Measurements from ENCODE around the gene FZD2. TPM values are rescaled to one million over a fixed set of nuclear protein-coding genes. Genes with fewer than 3 reads are reported as not detected.

Gene FZD2
- total and polyA plus RNA-seq, 2 experiments from 2014 or later: 7.1 to 21.4 TPM

- no peaks in the 10 kb centered on the region for H3K4me1 ChIP-seq (ENCODE audit: insufficient read depth)
- TF ChIP-seq EZH2 (IDR thresholded peaks at IDR 0.05; ENCODE audit: insufficient read depth, poor library complexity, severe bottlenecking) (no peak), EZH2phosphoT487 (IDR thresholded peaks at IDR 0.05; ENCODE audit: insufficient read depth, low read depth) (no peak)
- 32 to 37% methylated on average over 23 to 26 of the region's 26 CpGs for WGBS, 2 experiments (ENCODE audit: low coverage in 1 of 2, low lambda C conversion rate in 2 of 2, missing lambda C conversion rate in 2 of 2)
- no peak overlapping the region for H3K4me2 ChIP-seq (ENCODE audit: unreplicated experiment)
- DNase-seq: peak; percentile 23
- H3F3A ChIP-seq (ENCODE audit: insufficient read depth): no peaks in the 10 kb centered on the region
- no peaks in the 10 kb centered on the region for H3K27me3 ChIP-seq (replicated peaks; ENCODE audit: insufficient read depth)
- peak overlapping the region; percentile 17 for H2AFZ ChIP-seq
- no peaks in the 10 kb centered on the region for H3K79me2 ChIP-seq (ENCODE audit: insufficient read depth)
- no peaks in the 10 kb centered on the region for H4K20me1 ChIP-seq (ENCODE audit: insufficient read depth)
- H3K9ac ChIP-seq: no peak overlapping the region
- H3K36me3 ChIP-seq (ENCODE audit: low read depth): no peaks in the 10 kb centered on the region
- in situ Hi-C loops (cut with MboI): no loop called here
- H3K9me3 ChIP-seq (ENCODE audit: low read depth): no peaks in the 10 kb centered on the region
- no peaks in the 10 kb centered on the region for H3K9me2 ChIP-seq (ENCODE audit: insufficient read depth)
- no peak overlapping the region for H3K27ac ChIP-seq
- H3K4me3 ChIP-seq: no peak overlapping the region
Measured at GRCh38 chr17:44568945-44569858, 11.9 kb downstream of the FZD2 start.

GRCh38 chr17:44572801-44573200 is 15.5 kb downstream of the FZD2 start:
- Histone ChIP-seq H3K4me3 (no peak overlapping the region), H3K36me3 (ENCODE audit: low read depth) (no peaks in the 10 kb centered on the region), H3K27me3 (replicated peaks; ENCODE audit: insufficient read depth) (no peaks in the 10 kb centered on the region), H3K9me2 (ENCODE audit: insufficient read depth) (no peaks in the 10 kb centered on the region), H3K79me2 (ENCODE audit: insufficient read depth) (no peaks in the 10 kb centered on the region), H3K4me1 (ENCODE audit: insufficient read depth) (no peaks in the 10 kb centered on the region), H3F3A (ENCODE audit: insufficient read depth) (no peaks in the 10 kb centered on the region), H3K4me2 (ENCODE audit: unreplicated experiment) (no peak overlapping the region), H3K27ac (no peak overlapping the region), H3K9ac (no peak overlapping the region), H2AFZ (no peak overlapping the region), H3K9me3 (ENCODE audit: low read depth) (no peaks in the 10 kb centered on the region), H4K20me1 (ENCODE audit: insufficient read depth) (no peaks in the 10 kb centered on the region)
- 75 to 76% methylated on average over 2 of the region's 2 CpGs for WGBS, 2 experiments (ENCODE audit: low coverage in 1 of 2, low lambda C conversion rate in 2 of 2, missing lambda C conversion rate in 2 of 2)
- no peak for DNase-seq
- TF ChIP-seq EZH2 (IDR thresholded peaks at IDR 0.05; ENCODE audit: insufficient read depth, poor library complexity, severe bottlenecking): no peak
- TF ChIP-seq EZH2phosphoT487 (IDR thresholded peaks at IDR 0.05; ENCODE audit: insufficient read depth, low read depth): no peak
- in situ Hi-C loops (cut with MboI): no loop called here

GRCh38 chr17:44575403-44575802 is 18.1 kb downstream of the FZD2 start:
- no peak overlapping the region for H3K27ac ChIP-seq
- in situ Hi-C loops (cut with MboI): no loop called here
- no peak overlapping the region for H2AFZ ChIP-seq
- H3F3A ChIP-seq (ENCODE audit: insufficient read depth): no peaks in the 10 kb centered on the region
- no peaks in the 10 kb centered on the region for H3K4me1 ChIP-seq (ENCODE audit: insufficient read depth)
- no peak overlapping the region for H3K4me3 ChIP-seq
- no peaks in the 10 kb centered on the region for H3K36me3 ChIP-seq (ENCODE audit: low read depth)
- no peaks in the 10 kb centered on the region for H3K79me2 ChIP-seq (ENCODE audit: insufficient read depth)
- no peak for DNase-seq
- 28 to 32% methylated on average over 2 of the region's 2 CpGs for WGBS, 2 experiments (ENCODE audit: low coverage in 1 of 2, low lambda C conversion rate in 2 of 2, missing lambda C conversion rate in 2 of 2)
- no peaks in the 10 kb centered on the region for H3K9me2 ChIP-seq (ENCODE audit: insufficient read depth)
- no peak overlapping the region for H3K9ac ChIP-seq
- no peaks in the 10 kb centered on the region for H3K9me3 ChIP-seq (ENCODE audit: low read depth)
- H3K27me3 ChIP-seq (replicated peaks; ENCODE audit: insufficient read depth): no peaks in the 10 kb centered on the region
- TF ChIP-seq EZH2phosphoT487 (IDR thresholded peaks at IDR 0.05; ENCODE audit: insufficient read depth, low read depth) (no peak), EZH2 (IDR thresholded peaks at IDR 0.05; ENCODE audit: insufficient read depth, poor library complexity, severe bottlenecking) (no peak)
- no peaks in the 10 kb centered on the region for H4K20me1 ChIP-seq (ENCODE audit: insufficient read depth)
- H3K4me2 ChIP-seq (ENCODE audit: unreplicated experiment): no peak overlapping the region

- H3K27me3 ChIP-seq (replicated peaks; ENCODE audit: insufficient read depth): no peaks in the 10 kb centered on the region
- no peaks in the 10 kb centered on the region for H3K9me2 ChIP-seq (ENCODE audit: insufficient read depth)
- TF ChIP-seq EZH2phosphoT487 (IDR thresholded peaks at IDR 0.05; ENCODE audit: insufficient read depth, low read depth): no peak
- TF ChIP-seq EZH2 (IDR thresholded peaks at IDR 0.05; ENCODE audit: insufficient read depth, poor library complexity, severe bottlenecking): no peak
- H3K4me2 ChIP-seq (ENCODE audit: unreplicated experiment): no peak overlapping the region
- 32 to 46% methylated on average over 4 of the region's 4 CpGs for WGBS, 2 experiments (ENCODE audit: low coverage in 1 of 2, low lambda C conversion rate in 2 of 2, missing lambda C conversion rate in 2 of 2)
- no peak overlapping the region for H2AFZ ChIP-seq
- H3K36me3 ChIP-seq (ENCODE audit: low read depth): no peaks in the 10 kb centered on the region
- H3K79me2 ChIP-seq (ENCODE audit: insufficient read depth): no peaks in the 10 kb centered on the region
- H3F3A ChIP-seq (ENCODE audit: insufficient read depth): no peaks in the 10 kb centered on the region
- in situ Hi-C loops (cut with MboI): no loop called here
- H3K27ac ChIP-seq: no peak overlapping the region
- no peak overlapping the region for H3K4me3 ChIP-seq
- H3K9ac ChIP-seq: no peak overlapping the region
- no peaks in the 10 kb centered on the region for H4K20me1 ChIP-seq (ENCODE audit: insufficient read depth)
- DNase-seq: no peak
- H3K4me1 ChIP-seq (ENCODE audit: insufficient read depth): no peaks in the 10 kb centered on the region
- H3K9me3 ChIP-seq (ENCODE audit: low read depth): no peaks in the 10 kb centered on the region
Measured at GRCh38 chr17:44578947-44579346, 21.7 kb downstream of the FZD2 start.
